Measurements from ENCODE around the gene SLC50A1. TPM values are rescaled to one million over a fixed set of nuclear protein-coding genes. Genes with fewer than 3 reads are reported as not detected.

Gene SLC50A1
- total RNA-seq, 1 donor from 2014 or later, result 9.4 TPM

GRCh38 chr1:155188268-155188667 lies 52.6 kb downstream of the SLC50A1 start:
- no peak overlapping the region for H3K27ac ChIP-seq
- DNase-seq (ENCODE audit: low spot score in 2 of 2), result no peak
- no peaks in the 10 kb centered on the region for H3K27me3 ChIP-seq
- intact Hi-C loops (cut with DNase I), result no loop called here
- no peaks in the 10 kb centered on the region for H3K9me3 ChIP-seq
- no peaks in the 10 kb centered on the region for H3K36me3 ChIP-seq
- H3K4me3 ChIP-seq, result no peak overlapping the region
- peaks cover 0 to 2% of the 10 kb centered on the region in 2 donors for H3K4me1 ChIP-seq
- TF ChIP-seq CTCF (IDR thresholded peaks at IDR 0.05), result no peak

Other genes with a start within 250 kb of the SLC50A1 start
- gene PMVK, start 199.1 kb upstream of the SLC50A1 start, total RNA-seq, result 9.6 TPM
- 70.0 TPM for gene PBXIP1, start 179.8 kb upstream of the SLC50A1 start, total RNA-seq
- 48.7 TPM for gene PYGO2, start 174.1 kb upstream of the SLC50A1 start, total RNA-seq
- gene SHC1, start 165.1 kb upstream of the SLC50A1 start, total RNA-seq, result 211 TPM
- gene CKS1B, start 161.2 kb upstream of the SLC50A1 start, total RNA-seq, result 40.4 TPM
- gene FLAD1, start 152.5 kb upstream of the SLC50A1 start, total RNA-seq, result 31.2 TPM
- gene LENEP, start 142.3 kb upstream of the SLC50A1 start, total RNA-seq, result not detected
- 83.1 TPM for gene ZBTB7B, start 133.1 kb upstream of the SLC50A1 start, total RNA-seq
- gene DCST2, start 102.1 kb upstream of the SLC50A1 start, total RNA-seq, result 0.64 TPM
- not detected for gene DCST1, start 102.0 kb upstream of the SLC50A1 start, total RNA-seq
- gene ADAM15, start 84.5 kb upstream of the SLC50A1 start, total RNA-seq, result 610 TPM
- gene EFNA4, start 72.1 kb upstream of the SLC50A1 start, total RNA-seq, result 11.2 TPM
- 1.5 TPM for gene EFNA3, start 57.0 kb upstream of the SLC50A1 start, total RNA-seq
- gene EFNA1, start 8.0 kb upstream of the SLC50A1 start, total RNA-seq, result 66.7 TPM
- 78.2 TPM for gene DPM3, start 4.7 kb downstream of the SLC50A1 start, total RNA-seq
- gene KRTCAP2, start 37.5 kb downstream of the SLC50A1 start, total RNA-seq, result 146 TPM
- gene TRIM46, start 38.0 kb downstream of the SLC50A1 start, total RNA-seq, result not detected
- gene THBS3, start 72.0 kb downstream of the SLC50A1 start, total RNA-seq, result 40.3 TPM
- 23.9 TPM for gene MTX1, start 72.8 kb downstream of the SLC50A1 start, total RNA-seq
- gene ENTREP3, start 119.6 kb downstream of the SLC50A1 start, total RNA-seq, result 34.5 TPM
- gene SCAMP3, start 126.5 kb downstream of the SLC50A1 start, total RNA-seq, result 63.6 TPM
- 32.1 TPM for gene CLK2, start 137.7 kb downstream of the SLC50A1 start, total RNA-seq
- 2.6 TPM for gene HCN3, start 141.6 kb downstream of the SLC50A1 start, total RNA-seq
- not detected for gene PKLR, start 165.6 kb downstream of the SLC50A1 start, total RNA-seq
- 51.7 TPM for gene FDPS, start 173.0 kb downstream of the SLC50A1 start, total RNA-seq
- gene RUSC1, start 185.0 kb downstream of the SLC50A1 start, total RNA-seq, result 18.4 TPM